IMR-90 (cell line): Measurements from ENCODE around the gene LMO2.

ENCODE experiments used
- CTCF ChIP-seq: conservative IDR thresholded peaks from 2 replicates; pipeline ENCODE4 v1.5.1; 2012; ENCODE audit warnings: mild to moderate bottlenecking, low read depth, low read length, improper control_type of control experiment
- USF2 ChIP-seq: fragments of 150-350 bp; IDR thresholded peaks from 2 replicates; pipeline ENCODE4 v1.6.1; 2017; ENCODE audit warnings: mild to moderate bottlenecking, antibody characterized with exemption, low read length, low read depth

- TF ChIP-seq CTCF (no peak), USF2 (no peak)
These were observed 43.9 kb upstream of the LMO2 start for GRCh38 chr11:33935461-33936456.
